Stimulated activated CD4-positive, alpha-beta T cell treated with anti-CD3 and anti-CD28 coated beads, Interleukin-4, amount 100 ng/mL, for 1 hour (primary cell): ENCODE results near the gene FARP2.

Experiments
- DNase-seq: peaks from one replicate; pipeline ENCODE4 v3.0.0-alpha.2; 2020

Gene FARP2

DNA sequence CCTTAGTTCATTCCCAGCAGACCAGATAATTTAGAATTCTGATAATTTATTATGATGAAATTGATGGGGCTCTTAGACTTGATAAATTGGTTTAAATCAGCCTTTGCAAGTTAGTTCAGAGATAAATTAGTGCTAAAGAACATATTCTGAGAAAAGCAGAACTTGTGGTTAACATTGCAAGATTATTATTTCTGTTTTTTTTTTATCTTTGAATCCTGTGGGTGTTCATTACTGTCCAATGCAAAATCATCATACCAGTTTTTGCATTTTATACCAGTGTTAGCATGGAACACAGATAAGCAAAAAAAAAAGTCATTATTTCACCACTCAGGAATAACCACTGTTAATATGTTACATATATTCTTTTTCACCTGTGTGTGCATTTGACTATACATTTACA lies 31.3 kb upstream of the FARP2 start:
- DNase-seq, result no peak

DNA sequence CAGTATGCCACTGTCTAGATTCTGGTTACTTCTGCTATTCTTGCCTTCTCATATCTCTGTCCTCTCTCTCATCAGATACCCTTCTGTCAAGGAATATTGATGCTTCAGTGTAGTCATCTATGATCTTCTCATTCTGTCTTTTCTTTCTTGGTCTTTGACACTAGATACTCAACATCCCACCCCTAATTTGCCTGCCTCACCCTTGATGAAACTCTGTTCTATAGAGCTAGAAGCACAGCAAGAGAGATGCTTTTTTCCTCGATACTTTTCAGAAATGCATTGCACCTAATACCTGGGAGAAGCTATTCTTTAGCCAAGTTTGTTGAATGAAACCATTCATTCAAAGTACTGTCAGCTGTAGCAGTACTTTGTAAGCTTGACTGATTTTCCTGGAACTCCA lies 30.8 kb upstream of the FARP2 start:
- DNase-seq, result no peak

DNA sequence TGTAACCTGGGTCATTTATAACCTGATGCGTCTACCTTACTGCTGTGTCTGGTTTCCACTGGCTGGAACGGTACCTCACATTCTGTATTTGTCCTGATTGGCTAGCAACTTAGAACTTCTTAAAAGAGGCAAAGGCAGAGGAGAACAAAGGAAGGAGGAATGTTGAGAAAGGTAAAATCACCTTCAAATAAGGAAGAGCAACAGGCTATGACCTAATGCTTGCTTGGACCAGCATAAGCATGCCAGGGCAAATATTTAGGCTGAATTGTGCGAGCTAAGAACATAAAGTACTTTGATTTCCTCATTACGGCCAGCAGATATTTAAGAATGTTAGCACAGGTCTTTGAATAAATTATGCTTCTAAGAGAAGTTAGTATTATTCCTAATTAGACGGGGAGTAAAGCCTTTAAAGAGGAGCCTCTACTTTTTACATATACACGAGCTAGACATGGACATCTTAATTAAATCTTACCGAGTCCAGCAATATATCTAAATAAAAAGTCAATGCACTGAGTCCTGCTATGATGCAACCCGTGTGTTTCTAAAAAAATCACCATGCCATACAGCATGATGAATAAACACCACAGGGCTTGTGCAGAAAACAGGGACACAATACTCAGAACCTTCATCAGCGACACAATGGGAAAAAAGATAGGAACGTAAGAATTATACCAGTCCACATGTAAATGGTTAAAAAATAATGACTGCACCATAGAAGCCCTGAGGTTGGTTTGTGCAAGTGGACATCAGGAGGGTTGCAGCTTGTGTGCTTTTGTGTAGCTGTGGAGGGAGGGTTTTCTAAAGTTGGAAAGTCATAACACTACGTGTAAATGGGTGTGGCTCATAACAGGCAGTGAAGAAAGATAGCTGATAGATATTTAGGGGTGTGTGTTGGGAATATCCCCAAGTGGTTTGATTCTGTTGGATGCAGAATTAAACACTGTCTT lies 26.1 kb upstream of the FARP2 start:
- no peak for DNase-seq

DNA sequence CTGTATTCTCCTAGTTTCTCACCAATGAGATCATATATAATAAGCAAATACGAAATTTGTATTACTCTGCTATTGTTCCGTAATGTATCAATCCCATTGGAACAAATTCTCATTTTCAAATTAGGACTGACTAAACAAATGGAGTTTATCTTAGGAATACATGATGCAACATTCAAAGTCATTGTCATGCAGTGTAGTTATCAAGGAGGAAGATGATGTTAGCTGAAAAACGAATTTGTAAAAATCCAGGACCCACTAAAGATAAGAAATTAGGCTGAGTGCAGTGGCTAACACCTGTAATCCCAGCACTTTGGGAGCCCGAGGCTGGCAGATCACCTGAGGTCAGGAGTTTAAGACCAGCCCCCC lies 25.5 kb upstream of the FARP2 start:
- no peak for DNase-seq

DNA sequence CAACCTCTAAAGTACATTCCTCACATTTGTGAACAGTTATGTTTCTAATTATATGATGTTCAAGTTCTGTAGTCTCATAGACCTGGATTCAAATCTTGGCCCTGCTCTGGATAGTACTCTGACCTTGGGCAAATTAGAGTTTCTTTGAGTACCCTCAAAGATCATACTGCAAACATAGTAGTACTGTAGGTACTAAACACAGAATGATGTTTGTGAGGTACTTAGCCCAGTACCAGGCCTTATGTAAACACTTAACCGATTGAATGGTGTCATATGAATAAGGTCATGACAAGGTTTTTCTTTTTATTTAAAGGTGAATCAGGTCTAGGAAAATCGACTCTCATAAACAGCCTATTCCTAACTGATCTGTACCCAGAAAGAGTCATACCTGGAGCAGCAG lies 21.3 kb upstream of the FARP2 start:
- DNase-seq, result no peak

DNA sequence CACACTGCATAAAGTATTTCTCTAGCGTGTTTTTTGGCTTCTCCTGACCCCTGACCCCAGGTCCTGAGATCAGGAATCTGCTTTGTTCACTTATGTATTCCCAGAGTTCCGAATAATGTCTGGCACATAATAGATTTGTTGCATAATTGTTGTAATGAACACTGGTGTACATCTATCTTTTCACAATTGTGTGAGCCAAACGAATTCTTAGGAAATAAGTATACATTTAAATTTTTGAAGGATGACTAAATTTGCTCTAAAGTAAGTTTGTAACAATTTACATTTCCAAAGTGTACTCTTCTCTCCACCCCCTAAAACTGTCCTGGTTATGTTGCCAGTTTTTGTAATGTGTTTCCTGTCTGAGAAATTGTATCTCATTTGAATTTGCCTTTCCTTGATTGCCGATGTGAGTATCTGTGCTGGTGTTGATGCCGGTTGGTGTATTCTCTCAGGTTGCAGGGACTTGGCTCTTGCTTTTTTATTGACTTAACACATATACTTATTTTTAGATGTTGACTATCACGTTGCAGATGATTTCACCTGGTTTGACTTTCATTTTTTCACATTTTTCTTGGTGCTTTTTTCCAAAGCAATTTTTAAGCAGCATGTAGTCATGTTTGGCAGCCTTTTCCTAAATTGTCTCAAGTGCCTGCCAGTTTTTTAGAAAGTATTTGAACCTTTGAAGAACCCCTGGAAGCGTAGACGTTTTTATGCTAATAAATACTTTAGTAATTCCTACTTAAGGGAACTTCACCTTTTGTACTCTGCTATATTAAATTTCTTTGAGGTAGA lies 16.1 kb upstream of the FARP2 start:
- DNase-seq, result no peak

DNA sequence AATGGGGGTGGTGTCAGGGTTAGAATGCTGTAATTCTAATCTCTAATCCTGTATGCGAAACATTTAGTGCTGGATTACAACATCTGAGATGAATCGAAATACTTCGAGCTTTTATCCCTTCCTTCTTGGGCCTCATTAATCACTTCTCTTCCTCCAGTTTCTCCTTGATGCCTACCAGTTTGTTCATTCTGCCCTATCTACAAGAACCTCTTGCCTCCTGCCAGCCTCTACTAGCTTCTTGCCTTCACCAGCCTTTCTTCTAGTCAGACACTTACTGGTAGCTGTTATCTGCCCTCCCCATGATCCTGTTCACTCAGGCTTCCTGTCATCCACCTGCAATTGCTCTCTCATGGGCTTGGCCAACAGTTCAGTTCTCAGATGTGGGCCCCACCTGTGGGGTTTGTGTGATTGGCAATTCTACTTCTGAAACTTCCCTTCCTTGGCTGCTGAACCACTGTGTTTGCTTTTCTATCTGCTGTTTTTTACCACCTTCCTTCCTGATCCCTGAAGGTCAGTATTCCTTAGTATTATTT lies 15.4 kb upstream of the FARP2 start:
- DNase-seq, result no peak

DNA sequence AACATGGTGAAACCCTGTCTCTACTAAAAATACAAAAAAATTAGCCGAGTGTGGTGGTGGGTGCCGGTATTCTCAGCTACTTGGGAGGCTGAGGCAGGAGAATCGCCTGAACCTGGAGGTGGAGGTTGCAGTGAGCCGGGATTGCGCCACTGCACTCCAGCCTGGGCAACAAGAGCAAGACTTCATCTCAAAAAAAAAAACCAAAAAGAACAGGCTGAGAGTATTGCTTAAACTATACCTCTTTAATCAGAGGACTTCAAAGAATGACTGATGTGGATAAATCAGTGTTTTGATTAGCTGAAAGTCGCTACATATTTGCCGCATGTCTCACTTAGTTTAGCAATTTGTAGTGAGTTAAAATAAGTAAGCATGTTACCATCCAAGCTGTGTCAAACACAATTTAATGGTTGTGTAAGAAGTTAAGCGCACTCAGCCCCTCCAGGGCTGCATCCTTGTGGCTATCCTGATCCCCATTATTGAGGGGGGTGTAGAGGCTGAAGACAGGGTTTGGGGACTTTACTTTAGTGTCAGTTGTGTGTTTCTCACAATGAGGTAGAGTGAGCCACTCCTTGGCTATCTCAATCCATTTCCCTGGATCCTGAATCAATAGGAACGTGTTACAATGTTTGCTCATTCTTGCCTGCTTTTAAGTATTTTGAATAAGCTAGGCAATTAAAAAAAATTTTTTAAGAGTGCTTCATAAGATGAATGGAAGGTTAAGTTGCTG lies 11.0 kb upstream of the FARP2 start:
- no peak for DNase-seq

DNA sequence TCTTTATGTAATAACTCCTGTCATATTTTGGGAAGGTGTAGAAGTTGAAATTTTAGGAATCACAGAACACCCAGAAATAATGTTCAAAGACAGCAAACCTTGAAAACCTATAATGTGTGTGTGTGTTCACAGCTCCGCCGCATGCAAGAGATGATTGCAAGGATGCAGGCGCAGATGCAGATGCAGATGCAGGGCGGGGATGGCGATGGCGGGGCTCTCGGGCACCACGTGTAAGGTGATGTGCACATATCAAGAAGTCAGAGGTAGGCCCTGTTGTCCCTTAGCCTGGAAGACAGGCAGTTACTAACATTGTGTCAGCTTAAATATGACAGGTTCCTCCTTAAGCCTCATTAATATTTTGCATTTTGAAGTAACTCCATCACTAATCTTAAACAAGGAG lies 6.1 kb upstream of the FARP2 start:
- no peak for DNase-seq

DNA sequence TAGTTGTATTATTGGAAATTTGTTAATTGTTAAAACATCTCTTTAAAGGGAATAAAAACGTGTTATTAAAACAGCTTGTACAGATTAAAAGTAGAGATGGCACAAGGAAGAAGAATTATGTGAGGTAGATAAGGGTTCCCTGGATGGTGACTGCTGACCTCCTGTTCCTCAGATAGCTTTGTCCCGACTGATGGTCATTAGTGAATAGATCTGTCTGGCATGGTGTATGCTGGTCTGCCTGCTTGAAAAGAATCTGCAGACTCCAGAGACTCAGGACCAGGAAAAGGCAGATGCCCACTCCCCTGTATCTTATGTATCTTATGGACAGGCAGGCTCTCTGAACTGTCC lies 5.6 kb upstream of the FARP2 start:
- no peak for DNase-seq

DNA sequence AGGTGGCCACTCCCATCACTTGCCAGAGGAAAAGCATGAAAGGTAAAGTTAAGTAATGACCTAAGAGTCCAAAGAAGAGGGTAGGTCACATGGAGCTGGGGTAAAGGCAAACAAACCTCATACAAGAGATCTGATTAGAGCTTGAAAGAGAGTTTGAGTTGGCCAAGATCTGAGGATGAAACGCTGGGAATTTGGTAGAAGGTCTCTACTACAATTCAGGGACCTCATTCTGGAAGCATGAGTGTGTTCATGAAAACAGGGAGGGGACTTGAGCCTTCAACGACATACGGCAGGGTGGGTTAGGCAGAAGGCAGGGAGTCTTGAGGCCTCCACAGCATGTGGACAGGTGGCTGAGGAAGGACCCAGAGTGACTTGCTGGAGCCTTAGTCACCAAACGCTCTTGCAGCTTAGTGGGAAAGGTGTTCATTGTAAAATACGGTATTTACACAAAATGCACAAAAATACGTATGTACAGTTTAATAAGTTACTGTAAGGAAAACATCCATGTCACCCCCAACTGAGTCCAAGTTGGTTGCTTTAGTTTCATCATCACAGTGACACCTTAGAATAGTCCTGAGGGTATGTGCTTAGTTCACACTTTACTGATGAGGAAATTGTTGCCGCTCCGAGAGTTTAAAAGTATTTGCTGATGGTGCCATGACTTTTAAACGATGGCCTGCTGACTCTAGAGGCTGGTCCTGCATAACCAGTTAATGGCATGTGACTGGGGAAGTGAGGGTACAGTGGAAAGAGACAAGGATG lies 5.0 kb upstream of the FARP2 start:
- no peak for DNase-seq

DNA sequence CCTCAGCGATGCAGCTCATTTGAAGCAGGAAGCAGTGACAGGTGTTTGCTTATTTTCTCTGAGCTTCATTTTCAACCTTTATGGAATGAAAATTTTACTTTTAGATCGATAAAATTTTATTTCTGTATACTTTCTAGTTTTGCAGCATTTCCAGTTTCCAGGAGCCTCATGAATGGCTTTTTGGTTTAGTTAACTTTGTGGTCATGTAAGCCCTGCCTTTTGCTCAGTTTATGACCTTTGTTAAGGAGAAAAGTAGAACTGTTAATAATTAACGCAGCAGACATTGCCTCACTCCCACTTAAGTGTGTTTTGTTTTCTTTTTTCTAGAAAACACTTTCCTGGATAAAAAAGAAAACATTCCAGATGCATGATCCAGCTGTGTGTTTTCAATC lies 4.4 kb upstream of the FARP2 start:
- no peak for DNase-seq

DNA sequence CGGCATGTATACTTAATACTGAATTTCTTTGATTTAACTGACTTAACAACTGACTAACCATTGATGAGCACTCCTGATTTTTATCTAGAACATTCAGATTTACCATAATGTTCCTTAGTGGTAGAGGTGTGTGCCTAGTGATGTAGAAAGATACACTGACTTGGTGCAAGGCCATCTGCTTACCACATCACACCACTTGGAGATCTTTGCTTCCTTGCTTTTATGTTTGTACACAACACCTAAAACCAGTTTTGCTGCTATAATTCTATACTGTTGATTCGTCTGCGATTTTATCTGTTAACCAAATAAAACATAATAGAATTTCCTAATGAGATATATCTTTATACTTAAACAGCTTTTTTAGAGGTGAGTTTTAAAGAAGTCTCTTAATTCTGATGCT lies 3.9 kb upstream of the FARP2 start:
- DNase-seq, result no peak

DNA sequence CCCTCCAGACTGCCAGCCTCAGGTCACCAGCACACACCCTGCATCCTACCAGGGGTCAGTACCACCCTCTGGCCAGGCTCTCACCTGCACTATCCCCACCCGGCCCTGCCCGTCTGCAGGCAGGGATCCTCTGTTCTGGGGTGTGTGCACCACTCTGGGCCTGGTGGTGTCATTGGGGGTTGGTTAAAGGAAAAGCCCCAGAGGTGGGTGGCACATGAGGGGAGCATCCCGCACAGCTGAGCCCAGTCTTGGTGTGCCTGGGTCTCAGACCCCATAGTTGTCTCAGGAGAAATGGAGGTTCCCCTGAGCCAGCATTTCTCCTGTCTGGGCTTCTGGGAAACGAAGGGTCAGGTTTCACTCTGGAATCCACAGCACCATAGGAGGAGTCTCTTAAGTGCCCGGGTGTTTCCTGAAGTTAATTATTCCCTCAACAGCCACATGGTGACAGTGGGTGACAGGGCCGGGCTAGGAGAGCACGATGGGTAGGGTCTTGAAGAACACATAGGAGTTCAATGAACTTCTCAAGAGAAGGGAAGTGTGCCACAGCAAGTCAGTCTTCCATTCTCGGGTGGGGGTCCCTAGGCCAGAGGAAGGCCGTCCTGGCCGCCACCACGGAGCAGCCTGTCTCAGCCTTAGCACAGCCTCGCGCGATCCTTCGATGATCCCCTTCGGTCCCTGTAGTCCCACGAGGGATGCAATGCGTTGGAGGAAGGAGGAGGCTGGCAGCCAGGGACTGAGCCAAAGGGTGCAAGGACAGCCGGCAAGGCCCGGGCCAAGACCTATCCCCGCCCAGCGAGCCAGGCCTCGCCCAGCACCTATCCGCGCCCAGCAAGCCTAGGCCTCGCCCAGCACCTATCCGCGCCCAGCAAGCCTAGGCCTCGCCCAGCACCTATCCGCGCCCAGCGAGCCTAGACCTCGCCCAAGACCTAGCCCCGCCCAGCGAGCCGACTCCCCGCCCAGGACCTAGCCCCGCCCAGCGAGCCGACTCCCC lies 1.1 kb upstream of the FARP2 start:
- peak; percentile 71 for DNase-seq

DNA sequence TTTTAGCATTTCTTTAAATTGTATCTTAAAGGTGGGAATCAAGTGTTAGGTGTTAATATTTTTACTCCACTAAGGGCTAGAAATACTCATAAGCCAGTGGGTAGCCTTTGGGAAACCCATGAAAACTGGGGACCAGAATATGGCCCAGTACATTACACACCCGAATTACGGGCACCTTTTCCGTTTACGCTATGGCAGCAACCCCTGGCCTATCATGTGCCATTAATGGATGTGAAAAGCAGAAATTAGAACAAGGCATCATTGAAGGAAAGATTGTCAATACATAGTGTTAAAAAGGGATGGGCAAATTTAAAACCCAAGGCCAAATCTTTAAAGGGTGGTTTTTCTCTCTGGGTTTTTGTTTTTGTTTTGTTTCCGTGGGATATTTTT lies 781 bp downstream of the FARP2 start:
- DNase-seq, result no peak

DNA sequence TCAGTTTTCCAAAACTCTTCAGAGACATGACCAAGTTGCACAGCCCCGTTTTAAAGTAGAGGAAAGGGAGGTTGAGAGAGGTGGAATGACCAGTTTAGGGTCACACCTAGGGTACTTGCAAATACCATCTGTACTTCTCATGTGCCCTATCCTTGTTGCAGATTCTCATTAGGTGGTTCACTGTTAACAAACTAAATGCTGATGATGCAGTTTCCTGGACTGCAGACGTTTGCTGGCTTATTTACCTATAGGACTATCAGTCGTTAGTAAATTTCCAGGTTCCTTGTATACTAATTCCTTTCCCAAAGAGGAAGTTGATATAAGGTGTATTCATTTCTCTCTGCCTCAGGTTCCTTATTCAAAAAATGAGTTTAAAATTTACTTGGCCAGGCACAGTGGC lies 1.4 kb downstream of the FARP2 start:
- no peak for DNase-seq

DNA sequence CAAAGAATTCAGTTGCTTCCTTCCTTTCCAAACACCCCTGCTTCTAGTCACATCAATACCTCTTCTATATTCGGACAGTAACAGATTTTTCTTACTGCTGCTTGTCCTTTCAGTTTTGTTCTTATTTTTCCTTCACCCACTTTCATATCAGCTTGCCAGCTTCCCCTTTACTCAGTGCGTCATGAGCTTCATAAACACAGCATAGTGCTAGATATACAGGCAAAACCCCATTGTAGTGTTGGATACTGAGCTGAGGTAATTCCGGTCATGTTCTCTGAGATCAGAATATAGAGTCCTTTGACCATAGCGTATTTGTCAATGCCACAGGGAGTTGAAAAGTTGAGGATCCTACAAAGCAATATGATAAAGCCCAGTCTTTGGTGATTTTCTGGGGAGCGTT lies 2.4 kb downstream of the FARP2 start:
- DNase-seq, result no peak

DNA sequence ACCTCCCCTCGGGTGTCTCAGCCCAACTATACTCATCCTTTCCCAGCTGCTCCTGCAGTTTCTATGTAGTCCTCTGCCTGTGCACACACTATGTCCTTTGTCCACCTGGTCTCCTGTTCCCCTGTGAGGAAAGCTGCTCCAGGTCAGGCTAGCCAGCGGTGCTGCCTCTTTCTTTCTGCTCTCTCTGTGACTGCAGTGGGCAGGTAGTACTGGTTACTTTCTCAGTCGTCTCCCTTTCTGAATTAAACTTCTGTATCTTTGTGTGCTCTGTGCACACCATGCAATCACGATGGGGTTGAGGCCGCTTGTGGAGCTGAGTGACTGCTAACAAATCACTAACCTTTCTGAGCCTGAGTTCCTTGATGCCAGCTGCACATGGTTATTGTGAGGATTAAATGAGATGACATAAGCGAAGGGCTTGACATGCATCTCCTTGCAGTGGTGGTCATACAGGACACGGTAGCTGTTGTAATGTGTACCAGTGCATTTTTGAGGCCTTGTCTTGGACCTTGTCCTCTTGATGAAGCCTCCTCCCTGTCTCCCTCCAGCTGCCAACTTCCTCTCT lies 3.5 kb downstream of the FARP2 start:
- DNase-seq, result no peak

DNA sequence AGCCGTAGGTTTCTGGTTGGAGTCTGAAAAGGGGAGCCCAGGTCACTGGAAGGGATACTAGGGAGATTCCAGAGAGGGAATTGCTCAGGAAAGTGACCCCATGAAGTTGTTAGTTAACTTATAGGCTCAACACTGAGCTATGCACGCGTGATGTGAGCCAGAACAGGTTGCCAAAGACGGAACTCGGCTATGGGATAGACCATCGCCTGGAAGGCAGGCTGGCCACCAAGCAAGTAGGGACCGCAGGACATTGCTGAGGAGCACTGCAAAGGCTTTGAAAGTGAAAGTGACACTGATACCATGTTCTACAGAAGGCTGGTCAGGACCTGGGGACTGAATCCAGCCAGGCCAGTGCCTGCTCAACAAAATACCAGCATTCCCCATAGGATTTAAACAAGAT lies 7.3 kb downstream of the FARP2 start:
- no peak for DNase-seq

DNA sequence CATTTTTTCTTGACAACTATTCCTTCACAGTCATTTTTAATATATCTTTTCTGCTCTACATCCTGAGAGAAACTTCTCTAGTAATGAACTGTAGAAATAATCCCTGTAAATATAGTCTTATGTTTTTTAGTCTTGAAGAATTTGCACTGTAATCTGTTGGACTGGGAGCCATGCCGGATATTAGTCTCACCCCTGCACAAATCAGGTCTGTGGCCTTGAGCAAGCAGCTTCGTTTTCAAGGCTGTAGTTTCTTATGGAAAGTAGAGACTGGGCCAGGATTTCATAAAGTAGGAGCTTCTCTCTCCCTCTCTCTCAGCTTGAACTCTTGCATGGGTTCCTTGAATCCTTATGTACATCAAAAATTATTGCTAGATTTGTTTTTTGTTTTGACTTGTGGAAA lies 8.7 kb downstream of the FARP2 start:
- DNase-seq, result no peak

DNA sequence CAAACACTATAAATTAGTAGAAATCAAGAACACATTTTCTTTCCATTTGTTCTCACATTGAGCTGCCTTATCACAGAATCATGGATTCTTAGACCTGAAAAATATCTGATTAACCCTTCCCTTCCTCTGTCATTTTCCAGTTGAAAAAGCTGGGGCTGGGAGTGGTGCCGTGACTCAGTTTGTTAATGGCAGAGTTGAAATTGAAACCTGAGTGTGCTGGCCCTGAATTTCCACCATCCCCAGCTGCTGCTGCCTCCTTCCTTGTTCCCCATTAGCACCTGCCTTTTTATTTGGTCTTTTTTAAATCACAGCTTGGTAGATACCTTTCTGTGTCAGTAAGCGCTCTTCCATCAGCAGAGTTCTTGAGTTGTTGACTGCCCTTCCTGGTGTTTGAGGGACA lies 10.6 kb downstream of the FARP2 start:
- no peak for DNase-seq
